GM23338 (cell line): Measurements from ENCODE around the gene TMEM114. TPM values are rescaled to one million over a fixed set of nuclear protein-coding genes. Genes with fewer than 3 reads are reported as not detected.

Experiments
- ATAC-seq: fragments of 200-7000 bp; cut with Tn5 transposase; 3 replicates; pipeline ENCODE4 v1.9.1; 2020
- DNase-seq: peaks from one replicate; pipeline ENCODE4 v3.0.0-alpha.2; 2015; ENCODE audit warnings: low spot score
- H2AFZ ChIP-seq: fragments of 200-600 bp; sonication (generic); 2 replicates; pipeline ENCODE4 v1.8.0; 2016; ENCODE audit warnings: antibody characterized with exemption, mild to moderate bottlenecking, moderate library complexity
- H3F3A ChIP-seq: fragments of 200-600 bp; sonication (generic); replicated peaks from 2 replicates; pipeline ENCODE4 v1.8.0; 2017; ENCODE audit warnings: antibody characterized with exemption, mixed run types, low read depth
- H3K27ac ChIP-seq: fragments of 200-600 bp; sonication (generic); 2 replicates; pipeline ENCODE4 v1.6.1; 2016; ENCODE audit warnings: low read depth
- H3K27me3 ChIP-seq: fragments of 200-600 bp; sonication (generic); 2 replicates; pipeline ENCODE4 v1.8.0; 2016; ENCODE audit warnings: mild to moderate bottlenecking, mixed run types, moderate library complexity; ENCODE audit not compliant: insufficient read depth
- H3K36me3 ChIP-seq: fragments of 200-600 bp; sonication (generic); 2 replicates; pipeline ENCODE4 v1.8.0; 2016; ENCODE audit warnings: mild to moderate bottlenecking; ENCODE audit not compliant: insufficient read depth
- H3K4me1 ChIP-seq: fragments of 200-600 bp; sonication (generic); 2 replicates; pipeline ENCODE4 v1.8.0; 2016; ENCODE audit warnings: mild to moderate bottlenecking, moderate library complexity; ENCODE audit not compliant: insufficient read depth
- H3K4me2 ChIP-seq: fragments of 200-600 bp; sonication (generic); 2 replicates; pipeline ENCODE4 v1.7.1; 2017; ENCODE audit warnings: mixed run types
- H3K4me3 ChIP-seq: fragments of 200-600 bp; sonication (generic); 2 replicates; pipeline ENCODE4 v1.6.1; 2016; ENCODE audit warnings: mixed run types
- H3K79me2 ChIP-seq: fragments of 200-600 bp; sonication (generic); replicated peaks from 2 replicates; pipeline ENCODE4 v1.8.0; 2017; ENCODE audit warnings: mild to moderate bottlenecking; ENCODE audit not compliant: insufficient read depth
- H3K9me2 ChIP-seq: fragments of 200-600 bp; sonication (generic); 2 replicates; pipeline ENCODE4 v1.8.0; 2017; ENCODE audit not compliant: insufficient read depth
- H4K20me1 ChIP-seq: fragments of 200-600 bp; sonication (generic); replicated peaks from 2 replicates; pipeline ENCODE4 v1.8.0; 2017; ENCODE audit warnings: mild to moderate bottlenecking; ENCODE audit not compliant: insufficient read depth
- H3K27ac Mint-ChIP-seq: 2 replicates; pipeline ENCODE4 v1.8.0; 2020; ENCODE audit warnings: inconsistent platforms, mild to moderate bottlenecking, moderate library complexity, mixed read lengths
- H3K27me3 Mint-ChIP-seq: 3 replicates; pipeline ENCODE4 v1.8.0; 2022; ENCODE audit warnings: low read depth, mild to moderate bottlenecking, moderate library complexity, mixed read lengths, inconsistent platforms; ENCODE audit not compliant: insufficient read depth, poor library complexity
- H3K36me3 Mint-ChIP-seq: 3 replicates; pipeline ENCODE4 v1.8.0; 2021; ENCODE audit warnings: low read depth, mild to moderate bottlenecking, inconsistent platforms, moderate library complexity, mixed read lengths
- H3K4me1 Mint-ChIP-seq: 3 replicates; pipeline ENCODE4 v1.8.0; 2020; ENCODE audit warnings: mild to moderate bottlenecking, inconsistent platforms, mixed read lengths
- H3K4me3 Mint-ChIP-seq: 3 replicates; pipeline ENCODE4 v1.8.0; 2021; ENCODE audit warnings: moderate library complexity, mild to moderate bottlenecking, inconsistent platforms, mixed read lengths
- H3K9me3 Mint-ChIP-seq: 3 replicates; pipeline ENCODE4 v1.8.0; 2020; ENCODE audit warnings: moderate library complexity, mild to moderate bottlenecking, inconsistent platforms, mixed read lengths
- CREB1 ChIP-seq: fragments of 250-450 bp; sonication (Bioruptor Pico); IDR thresholded peaks from 2 replicates; pipeline ENCODE4 v1.5.0; 2020; ENCODE audit warnings: low read depth, mild to moderate bottlenecking, moderate library complexity
- CTCF ChIP-seq, 2 experiments: fragments of 200-600 bp in 1 of 2; sonication (generic) in 1 of 2; conservative IDR thresholded peaks; 2 replicates each; pipeline versions ENCODE4 v1.5.1 to v1.6.1; 2016 to 2017; ENCODE audit warnings: antibody characterized with exemption in 2 of 2, low read depth in 2 of 2, mild to moderate bottlenecking in 2 of 2, moderate library complexity in 1 of 2
- ETS1 ChIP-seq: IDR thresholded peaks from 2 replicates; pipeline ENCODE4 v1.6.1; 2016; ENCODE audit warnings: antibody characterized with exemption
- EZH2 ChIP-seq: fragments of 200-600 bp; sonication (generic); IDR thresholded peaks from one replicate; pipeline ENCODE4 v1.8.0; 2017; ENCODE audit warnings: antibody characterized with exemption, mild to moderate bottlenecking, low read depth; ENCODE audit not compliant: unreplicated experiment
- EZH2phosphoT487 ChIP-seq: fragments of 200-600 bp; sonication (generic); IDR thresholded peaks from one replicate; pipeline ENCODE4 v1.8.1; 2018; ENCODE audit warnings: antibody characterized with exemption; ENCODE audit not compliant: unreplicated experiment
- JUNB ChIP-seq: IDR thresholded peaks from one replicate; pipeline ENCODE4 v1.6.1; 2016; ENCODE audit warnings: antibody characterized with exemption; ENCODE audit not compliant: unreplicated experiment
- REST ChIP-seq: IDR thresholded peaks from one replicate; pipeline ENCODE4 v1.6.1; 2018; ENCODE audit warnings: antibody characterized with exemption; ENCODE audit not compliant: unreplicated experiment
- STAT1 ChIP-seq: IDR thresholded peaks from one replicate; pipeline ENCODE4 v1.6.1; 2016; ENCODE audit warnings: antibody characterized with exemption; ENCODE audit not compliant: unreplicated experiment
- ZNF331 ChIP-seq: fragments of 250-450 bp; sonication (Bioruptor Pico); IDR thresholded peaks from 2 replicates; pipeline ENCODE4 v1.5.0; 2020; ENCODE audit warnings: low read depth, mild to moderate bottlenecking, moderate library complexity
- ZNF462 ChIP-seq: fragments of 250-450 bp; sonication (Bioruptor Pico); IDR thresholded peaks from 2 replicates; pipeline ENCODE4 v1.5.0; 2020; ENCODE audit warnings: mild to moderate bottlenecking, moderate library complexity
- polyA plus RNA-seq: library from polyadenylated mRNA; unstranded; fragments of >200 nt; fragmentation: Nextera tagmentation; extraction: Ambion mirVana; gene quantifications from 2 replicates; pipeline ENCODE4 v1.2.1, GENCODE V29; 2016
- total RNA-seq: library from RNA; depleted of rRNA; stranded (reverse); fragments of >200 nt; shearing (Covaris generic); gene quantifications from 2 replicates; pipeline ENCODE4 v1.2.3, GENCODE V29; 2014

The TMEM114 gene
- total and polyA plus RNA-seq, 2 experiments from 2014 or later, result 0.47 to 0.52 TPM

- TF ChIP-seq CTCF (conservative IDR thresholded peaks at IDR 0.05; ENCODE audit: low read depth in 2 of 2), result peak; percentile 99
These were observed 22.7 kb downstream of the TMEM114 start (continued) for GRCh38 chr16:8567355-8568230.

GRCh38 chr16:8565498-8565897 is 24.8 kb downstream of the TMEM114 start:
- ATAC-seq (peak; percentile 83), DNase-seq (peak; percentile 80)
- TF ChIP-seq JUNB (no peak), ZNF331 (CRISPR knock-in tag) (no peak), ZNF462 (peak; percentile 82), EZH2phosphoT487 (no peak), REST (no peak), ETS1 (no peak), EZH2 (no peak), STAT1 (no peak), CREB1 (CRISPR knock-in tag) (no peak)
- Histone ChIP-seq H3K36me3 (no peaks in the 10 kb centered on the region), H4K20me1 (no peaks in the 10 kb centered on the region), H3K27me3 (peaks cover 1% of the 10 kb centered on the region; the same call in 1 of the 2 replicates), H3F3A (peaks cover 13% of the 10 kb centered on the region), H3K4me2 (peak overlapping the region; percentile 52), H3K4me1 (peaks cover 12% of the 10 kb centered on the region), H3K79me2 (no peaks in the 10 kb centered on the region), H3K4me3 (peak overlapping the region; percentile 29; the same call in 1 of the 2 replicates), H3K9me2 (no peaks in the 10 kb centered on the region), H3K27ac (no peak overlapping the region), H2AFZ (no peak overlapping the region)
- H3K27me3 Mint-ChIP-seq, result peaks cover 9% of the 10 kb centered on the region
- H3K36me3 Mint-ChIP-seq, result no peaks in the 10 kb centered on the region; the same call in 2 of the 3 replicates
- peaks cover 18% of the 10 kb centered on the region for H3K4me1 Mint-ChIP-seq
- peaks cover 3% of the 10 kb centered on the region; the same call in 2 of the 3 replicates for H3K9me3 Mint-ChIP-seq
- H3K27ac Mint-ChIP-seq, result no peak overlapping the region
- H3K4me3 Mint-ChIP-seq, result no peak overlapping the region
